Astrocyte (in vitro differentiated cells and primary cell): ENCODE data around the gene PTGER4. TPM values are rescaled to one million over a fixed set of nuclear protein-coding genes. Genes with fewer than 3 reads are reported as not detected.
"Not testable (repeated sequence)": the region's sequence is repeated elsewhere in the genome, so short reads cannot be mapped to it uniquely, and the experiment has no call there.

Source experiments
- DNase-seq: peaks from one replicate; pipeline ENCODE4 v3.0.0-alpha.2; 2010; ENCODE audit warnings: low read depth
- FAIRE-seq: peaks from 2 replicates; lab custom pipeline; 2011; peaks lifted over from hg19 to GRCh38; lab: Jason Lieb, UNC
- H2AFZ ChIP-seq: 2 replicates; pipeline ENCODE4 v1.6.0; 2012; ENCODE audit warnings: low read depth, low read length, inconsistent platforms
- H3K27ac ChIP-seq: 2 replicates; pipeline ENCODE4 v1.5.1; 2011; ENCODE audit warnings: low read depth, low read length, inconsistent platforms
- H3K27me3 ChIP-seq: 2 replicates; pipeline ENCODE4 v1.6.0; 2011; ENCODE audit warnings: low read length, inconsistent platforms; ENCODE audit not compliant: insufficient read depth
- H3K36me3 ChIP-seq: 2 replicates; pipeline ENCODE4 v1.5.1; 2011; ENCODE audit warnings: low read length, inconsistent platforms; ENCODE audit not compliant: insufficient read depth
- H3K4me1 ChIP-seq: 2 replicates; pipeline ENCODE4 v1.5.1; 2011; ENCODE audit warnings: low read length, inconsistent platforms; ENCODE audit not compliant: insufficient read depth
- H3K4me2 ChIP-seq: 2 replicates; pipeline ENCODE4 v1.6.0; 2012; ENCODE audit warnings: low read length, inconsistent platforms
- H3K4me3 ChIP-seq: 2 replicates; pipeline ENCODE4 v1.5.1; 2011; ENCODE audit warnings: low read depth, mild to moderate bottlenecking, low read length, inconsistent platforms; ENCODE audit not compliant: insufficient read depth
- H3K79me2 ChIP-seq: 2 replicates; pipeline ENCODE4 v1.6.0; 2012; ENCODE audit warnings: mild to moderate bottlenecking, low read length, inconsistent platforms; ENCODE audit not compliant: insufficient read depth
- H3K9ac ChIP-seq: 2 replicates; pipeline ENCODE4 v1.6.0; 2012; ENCODE audit warnings: mild to moderate bottlenecking, low read length, inconsistent platforms
- H3K9me3 ChIP-seq: 2 replicates; pipeline ENCODE4 v1.5.1; 2012; ENCODE audit warnings: low read depth, mild to moderate bottlenecking, low read length, inconsistent platforms; ENCODE audit not compliant: insufficient read depth
- H4K20me1 ChIP-seq: 2 replicates; pipeline ENCODE4 v1.6.0; 2012; ENCODE audit warnings: low read length, inconsistent platforms; ENCODE audit not compliant: insufficient read depth
- H3K27ac Mint-ChIP-seq: one replicate; pipeline ENCODE4 v1.8.0; 2021; ENCODE audit warnings: mild to moderate bottlenecking, mixed read lengths; ENCODE audit not compliant: unreplicated experiment
- H3K27me3 Mint-ChIP-seq: one replicate; pipeline ENCODE4 v1.8.0; 2021; ENCODE audit warnings: low read depth, mixed read lengths; ENCODE audit not compliant: unreplicated experiment
- H3K36me3 Mint-ChIP-seq: one replicate; pipeline ENCODE4 v1.8.0; 2021; ENCODE audit warnings: low read depth, mixed read lengths; ENCODE audit not compliant: unreplicated experiment
- H3K4me1 Mint-ChIP-seq: one replicate; pipeline ENCODE4 v1.8.0; 2021; ENCODE audit warnings: low read depth, mixed read lengths; ENCODE audit not compliant: unreplicated experiment
- H3K4me3 Mint-ChIP-seq: one replicate; pipeline ENCODE4 v1.8.0; 2021; ENCODE audit warnings: mild to moderate bottlenecking, moderate library complexity, mixed read lengths; ENCODE audit not compliant: unreplicated experiment
- H3K9me3 Mint-ChIP-seq: one replicate; pipeline ENCODE4 v1.8.0; 2021; ENCODE audit warnings: mild to moderate bottlenecking, mixed read lengths; ENCODE audit not compliant: unreplicated experiment
- EZH2 ChIP-seq: IDR thresholded peaks from 2 replicates; pipeline ENCODE4 v1.6.1; 2012; ENCODE audit warnings: mild to moderate bottlenecking, low read length, inconsistent platforms; ENCODE audit not compliant: insufficient read depth
- total RNA-seq: library from RNA; stranded (reverse); gene quantifications from 2 replicates; pipeline ENCODE4 v1.2.1, GENCODE V29; 2021
- TF ChIP-seq, protein P1 (sequence below): IDR thresholded peaks from 2 replicates; pipeline ENCODE4 v1.5.1; 2011; ENCODE audit warnings: low read depth, mild to moderate bottlenecking, inconsistent platforms, low read length, moderate library complexity; ENCODE audit not compliant: insufficient read depth

PTGER4 gene
- total RNA-seq, 1 donor from 2014 or later, result 8.6 TPM

DNA sequence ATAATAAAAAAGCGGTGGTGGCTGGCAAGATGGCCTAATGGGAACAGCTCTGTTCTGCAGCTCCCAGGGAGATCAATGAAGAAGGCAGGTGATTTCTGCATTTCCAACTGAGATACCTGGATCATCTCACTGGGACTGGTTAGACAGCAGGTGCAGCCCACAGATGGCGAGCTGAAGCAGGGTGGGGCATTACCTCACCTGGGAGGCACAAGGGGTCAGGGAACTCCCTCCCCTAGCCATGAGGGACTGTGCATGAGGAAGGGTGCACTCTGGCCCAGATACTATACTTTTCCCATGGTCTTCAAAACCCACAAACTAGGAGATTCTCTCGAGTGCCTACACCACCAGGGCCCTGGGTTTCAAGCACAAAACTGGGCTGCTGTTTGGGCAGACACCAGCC, 45.6 kb upstream of the PTGER4 start:
- no peak for TF ChIP-seq EZH2
- TF ChIP-seq, protein P1, sequence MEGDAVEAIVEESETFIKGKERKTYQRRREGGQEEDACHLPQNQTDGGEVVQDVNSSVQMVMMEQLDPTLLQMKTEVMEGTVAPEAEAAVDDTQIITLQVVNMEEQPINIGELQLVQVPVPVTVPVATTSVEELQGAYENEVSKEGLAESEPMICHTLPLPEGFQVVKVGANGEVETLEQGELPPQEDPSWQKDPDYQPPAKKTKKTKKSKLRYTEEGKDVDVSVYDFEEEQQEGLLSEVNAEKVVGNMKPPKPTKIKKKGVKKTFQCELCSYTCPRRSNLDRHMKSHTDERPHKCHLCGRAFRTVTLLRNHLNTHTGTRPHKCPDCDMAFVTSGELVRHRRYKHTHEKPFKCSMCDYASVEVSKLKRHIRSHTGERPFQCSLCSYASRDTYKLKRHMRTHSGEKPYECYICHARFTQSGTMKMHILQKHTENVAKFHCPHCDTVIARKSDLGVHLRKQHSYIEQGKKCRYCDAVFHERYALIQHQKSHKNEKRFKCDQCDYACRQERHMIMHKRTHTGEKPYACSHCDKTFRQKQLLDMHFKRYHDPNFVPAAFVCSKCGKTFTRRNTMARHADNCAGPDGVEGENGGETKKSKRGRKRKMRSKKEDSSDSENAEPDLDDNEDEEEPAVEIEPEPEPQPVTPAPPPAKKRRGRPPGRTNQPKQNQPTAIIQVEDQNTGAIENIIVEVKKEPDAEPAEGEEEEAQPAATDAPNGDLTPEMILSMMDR, result no peak
- no peak overlapping the region for H3K27ac ChIP-seq
- H3K9ac ChIP-seq, result no peak overlapping the region
- FAIRE-seq (no peak), DNase-seq (no peak)
- H3K9me3 Mint-ChIP-seq, result peaks cover 25% of the 10 kb centered on the region
- H3K79me2 ChIP-seq, result no peaks in the 10 kb centered on the region
- H3K4me1 ChIP-seq, result no peaks in the 10 kb centered on the region
- H3K9me3 ChIP-seq, result no peaks in the 10 kb centered on the region
- H3K27me3 ChIP-seq, result no peaks in the 10 kb centered on the region
- no peak overlapping the region for H3K4me3 ChIP-seq
- no peak overlapping the region for H3K4me3 Mint-ChIP-seq
- H3K36me3 ChIP-seq, result no peaks in the 10 kb centered on the region
- H3K36me3 Mint-ChIP-seq, result peaks cover 3% of the 10 kb centered on the region
- H2AFZ ChIP-seq, result no peak overlapping the region
- H4K20me1 ChIP-seq, result no peaks in the 10 kb centered on the region
- H3K4me1 Mint-ChIP-seq, result no peaks in the 10 kb centered on the region
- H3K27me3 Mint-ChIP-seq, result peaks cover 5% of the 10 kb centered on the region
- no peak overlapping the region for H3K4me2 ChIP-seq
- H3K27ac Mint-ChIP-seq, result no peak overlapping the region

DNA sequence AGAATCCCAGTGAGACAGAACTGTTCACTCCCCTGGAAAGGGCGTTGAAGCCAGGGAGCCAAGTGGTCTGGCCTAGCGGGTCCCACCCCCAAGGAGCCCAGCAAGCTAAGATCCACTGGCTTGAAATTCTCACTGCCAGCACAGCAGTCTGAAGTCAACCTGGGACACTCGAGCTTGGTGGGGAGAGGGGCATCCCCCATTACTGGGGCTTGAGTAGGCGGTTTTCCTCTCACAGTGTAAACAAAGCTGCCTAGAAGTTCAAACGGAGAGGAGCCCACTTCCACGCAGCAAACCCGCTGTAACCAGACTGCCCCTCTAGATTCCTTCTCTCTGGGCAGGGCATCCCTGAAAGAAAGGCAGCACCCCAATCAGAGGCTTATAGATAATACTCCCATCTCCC, 45.1 kb upstream of the PTGER4 start:
- no peak overlapping the region for H3K9ac ChIP-seq
- Mint-ChIP-seq H3K36me3 (peaks cover 3% of the 10 kb centered on the region), H3K27ac (no peak overlapping the region), H3K9me3 (peaks cover 25% of the 10 kb centered on the region), H3K27me3 (peaks cover 5% of the 10 kb centered on the region), H3K4me1 (no peaks in the 10 kb centered on the region), H3K4me3 (no peak overlapping the region)
- no peak overlapping the region for H3K4me3 ChIP-seq
- H4K20me1 ChIP-seq, result no peaks in the 10 kb centered on the region
- H3K4me2 ChIP-seq, result no peak overlapping the region
- no peak for DNase-seq
- TF ChIP-seq EZH2, result no peak
- TF ChIP-seq, protein P1, result no peak
- no peak for FAIRE-seq
- no peaks in the 10 kb centered on the region for H3K9me3 ChIP-seq
- no peaks in the 10 kb centered on the region for H3K27me3 ChIP-seq
- H3K4me1 ChIP-seq, result no peaks in the 10 kb centered on the region
- no peaks in the 10 kb centered on the region for H3K36me3 ChIP-seq
- H3K79me2 ChIP-seq, result no peaks in the 10 kb centered on the region
- H2AFZ ChIP-seq, result no peak overlapping the region
- H3K27ac ChIP-seq, result no peak overlapping the region

DNA sequence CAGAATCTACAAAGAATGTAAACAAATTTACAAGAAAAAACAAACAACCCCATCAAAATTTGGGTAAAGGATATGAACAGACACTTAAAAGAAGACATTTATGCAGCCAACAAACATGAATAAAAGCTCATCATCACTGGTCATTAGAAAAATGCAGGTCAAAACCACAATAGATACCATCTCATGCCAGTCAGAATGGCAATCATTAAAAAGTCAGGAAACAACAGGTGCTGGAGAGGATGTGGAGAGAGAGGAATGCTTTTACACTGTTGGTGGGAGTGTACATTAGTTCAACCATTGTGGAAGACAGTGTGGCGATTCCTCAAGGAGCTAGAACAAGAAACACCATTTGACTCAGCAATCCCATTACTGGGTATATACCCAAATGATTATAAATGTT, 40.2 kb upstream of the PTGER4 start:
- not testable (repeated sequence) for H3K4me1 ChIP-seq, H3K9me3 ChIP-seq, H3K27me3 Mint-ChIP-seq, H3K4me1 Mint-ChIP-seq, H3K4me3 Mint-ChIP-seq, H3K4me2 ChIP-seq, H3K36me3 Mint-ChIP-seq, H3K27me3 ChIP-seq, FAIRE-seq, H3K4me3 ChIP-seq, H3K27ac Mint-ChIP-seq, H2AFZ ChIP-seq, DNase-seq, H3K79me2 ChIP-seq, H4K20me1 ChIP-seq, H3K9ac ChIP-seq, H3K36me3 ChIP-seq, H3K27ac ChIP-seq
- H3K9me3 Mint-ChIP-seq, result peaks cover 30% of the 10 kb centered on the region
